NCI-H2029 (cell line): ENCODE measurements around the gene RASL11B.
"Not testable (repeated sequence)": the region's sequence is repeated elsewhere in the genome, so short reads cannot be mapped to it uniquely, and the experiment has no call there.

Experiments used
- DNase-seq: peaks from one replicate; lab custom pipeline; 2025; lab: John Stamatoyannopoulos, UW

The RASL11B gene, protein sequence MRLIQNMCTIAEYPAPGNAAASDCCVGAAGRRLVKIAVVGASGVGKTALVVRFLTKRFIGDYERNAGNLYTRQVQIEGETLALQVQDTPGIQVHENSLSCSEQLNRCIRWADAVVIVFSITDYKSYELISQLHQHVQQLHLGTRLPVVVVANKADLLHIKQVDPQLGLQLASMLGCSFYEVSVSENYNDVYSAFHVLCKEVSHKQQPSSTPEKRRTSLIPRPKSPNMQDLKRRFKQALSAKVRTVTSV

GRCh38 chr4:52861879-52862616 lies at the start of gene RASL11B:
RASL11B (plus strand) TSS chr4:52862317; CDS start chr4:52862508, 191 bp downstream.
- peak; percentile 58 for DNase-seq

DNA sequence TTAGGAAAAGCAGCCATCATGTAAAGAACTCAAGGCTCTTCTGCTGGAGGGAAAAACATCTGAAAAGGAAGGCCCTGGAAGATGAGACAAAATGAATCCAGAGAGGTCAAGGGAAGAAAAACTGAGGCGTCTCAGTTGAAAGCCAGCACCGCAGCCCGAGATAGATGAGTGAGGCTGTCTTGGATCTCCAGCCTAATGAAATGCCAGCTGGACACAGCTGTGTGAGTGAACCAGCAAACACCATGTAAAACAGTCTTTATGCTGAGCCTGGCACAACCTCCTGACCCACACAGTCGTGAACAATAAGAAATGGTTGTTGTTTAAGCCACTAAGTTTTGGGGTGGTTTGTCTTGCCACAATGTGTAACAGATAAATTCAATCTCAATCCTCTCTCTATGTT lies 48.6 kb upstream of the RASL11B start:
- no peak for DNase-seq

DNA sequence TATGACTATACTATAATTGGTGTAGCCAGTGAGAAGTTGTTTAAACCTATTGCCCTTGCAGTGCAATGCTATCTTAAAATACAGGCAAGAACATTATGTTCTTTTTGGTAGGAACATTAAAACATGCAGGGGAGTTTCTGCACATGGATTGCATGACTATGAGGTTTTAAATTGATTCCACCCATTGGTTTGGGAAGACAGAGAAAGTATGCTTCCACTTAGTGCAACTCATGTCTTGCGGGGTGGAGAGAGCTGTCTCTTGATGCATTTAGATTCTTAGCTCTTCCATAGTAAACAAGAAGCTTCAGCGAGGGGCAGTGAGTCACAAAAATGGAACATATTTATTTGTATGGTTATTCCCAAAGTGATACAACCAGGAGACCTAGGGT lies 39.5 kb upstream of the RASL11B start:
- DNase-seq = no peak

DNA sequence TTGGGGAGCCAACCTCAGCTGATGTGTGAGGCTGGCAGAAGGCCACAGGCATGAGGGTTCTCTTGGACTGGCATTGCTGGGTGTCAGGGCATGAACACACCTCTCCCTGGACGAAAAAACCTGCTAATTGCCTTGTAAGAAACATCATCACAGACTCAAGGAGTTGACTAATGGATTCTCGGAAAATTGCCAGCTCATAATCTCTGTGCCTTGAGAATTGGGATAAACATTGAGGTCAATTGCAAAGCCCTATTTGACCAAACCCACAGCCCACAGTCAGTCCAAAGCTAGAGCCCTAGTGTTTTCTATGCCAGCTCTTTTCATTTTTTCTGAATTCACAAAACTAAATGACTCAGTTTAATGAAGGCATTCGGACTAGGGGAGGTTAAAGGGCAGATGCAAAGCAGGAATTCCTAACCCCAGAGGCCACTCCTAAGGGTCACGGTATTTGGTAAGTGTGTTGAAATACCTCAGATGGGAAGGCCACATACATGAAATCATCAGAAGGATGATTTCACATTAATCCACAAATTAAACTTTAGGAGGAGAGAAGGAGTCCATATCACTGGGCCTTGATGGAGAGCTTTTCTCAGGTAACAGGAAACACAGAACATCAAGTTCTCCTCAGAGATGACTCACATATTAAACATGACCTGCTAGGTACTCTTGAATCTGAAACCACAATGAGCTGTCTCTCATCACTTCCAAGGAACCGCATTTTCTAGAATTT lies 39.0 kb upstream of the RASL11B start:
- DNase-seq = peak; percentile 30

DNA sequence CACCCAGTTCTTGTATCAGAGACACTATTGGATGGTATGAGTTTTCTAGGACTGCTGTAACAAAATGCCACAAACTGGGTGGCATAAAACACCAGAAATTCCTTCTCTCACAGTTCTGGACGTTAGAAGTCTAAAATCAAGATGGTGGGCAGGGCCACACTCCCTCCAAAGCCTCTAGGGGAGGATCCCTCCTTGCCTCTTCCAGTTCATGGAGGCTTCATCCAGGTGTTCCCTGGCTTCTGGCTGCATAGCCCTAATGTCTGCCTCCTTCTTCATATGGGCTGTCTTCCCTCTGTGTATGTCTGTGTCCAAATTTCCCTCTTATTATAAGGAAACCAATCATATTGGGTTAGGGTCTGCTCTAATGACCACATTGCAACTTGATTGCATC lies 38.4 kb upstream of the RASL11B start:
- DNase-seq = no peak

GRCh38 chr4:52824270-52824602 lies 37.9 kb upstream of the RASL11B start:
- DNase-seq = no peak

GRCh38 chr4:52824603-52825459 lies 37.3 kb upstream of the RASL11B start:
- DNase-seq = peak; percentile 57

- no peak for DNase-seq
These were observed 36.5 kb upstream of the RASL11B start for GRCh38 chr4:52825460-52826090.

DNA sequence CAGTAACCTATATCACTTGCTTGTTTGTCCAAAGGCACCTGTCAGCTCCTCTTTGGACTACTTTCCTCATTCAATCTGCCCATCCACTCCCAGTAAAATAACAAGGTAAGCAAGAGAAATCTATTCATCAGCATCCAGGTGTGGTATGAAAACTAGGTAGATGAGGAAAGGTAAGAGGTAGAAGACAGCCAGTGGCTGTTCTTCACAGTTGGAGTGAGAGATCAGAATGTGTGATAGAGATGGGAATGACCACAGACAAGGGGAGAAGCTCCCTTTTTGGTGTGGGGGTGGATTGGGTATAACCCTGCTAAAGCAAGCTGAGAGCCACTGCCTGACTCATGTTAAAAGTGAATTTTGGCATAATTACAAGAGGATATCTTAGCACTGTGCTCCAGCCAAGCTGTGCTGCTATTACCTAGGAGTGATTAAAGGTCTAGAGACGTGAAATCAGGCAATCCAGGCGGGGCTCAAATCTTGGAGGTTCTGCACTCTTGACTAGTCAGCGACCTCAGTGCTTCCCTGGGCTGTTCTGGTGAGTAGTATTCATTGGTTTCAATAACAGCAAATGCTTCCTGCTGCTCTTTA lies 28.1 kb upstream of the RASL11B start:
- no peak for DNase-seq

- DNase-seq = not testable (repeated sequence)
These were observed 27.3 kb upstream of the RASL11B start for GRCh38 chr4:52834641-52835456.

GRCh38 chr4:52836120-52836519 lies 26.0 kb upstream of the RASL11B start:
- no peak for DNase-seq

DNA sequence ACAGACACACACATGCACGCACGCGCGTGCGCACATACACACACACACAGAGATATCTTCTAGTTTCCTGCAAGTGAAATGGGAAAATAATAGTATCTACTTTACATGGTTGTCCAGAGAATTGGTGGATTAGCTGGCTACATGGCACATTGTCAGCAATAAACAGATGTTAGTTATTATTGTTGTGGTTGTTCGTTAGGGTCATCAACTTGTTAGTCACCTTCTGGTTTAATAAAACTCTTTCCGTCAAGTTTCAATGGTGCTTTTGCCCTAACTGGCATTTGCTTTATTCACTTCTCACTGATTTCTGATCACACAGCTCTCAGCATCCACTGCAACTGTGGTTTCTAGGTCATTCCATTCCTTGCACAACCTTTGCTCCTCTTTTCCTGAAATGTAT lies 25.4 kb upstream of the RASL11B start:
- DNase-seq = no peak

GRCh38 chr4:52837716-52838558 lies 24.2 kb upstream of the RASL11B start:
- DNase-seq = no peak

DNA sequence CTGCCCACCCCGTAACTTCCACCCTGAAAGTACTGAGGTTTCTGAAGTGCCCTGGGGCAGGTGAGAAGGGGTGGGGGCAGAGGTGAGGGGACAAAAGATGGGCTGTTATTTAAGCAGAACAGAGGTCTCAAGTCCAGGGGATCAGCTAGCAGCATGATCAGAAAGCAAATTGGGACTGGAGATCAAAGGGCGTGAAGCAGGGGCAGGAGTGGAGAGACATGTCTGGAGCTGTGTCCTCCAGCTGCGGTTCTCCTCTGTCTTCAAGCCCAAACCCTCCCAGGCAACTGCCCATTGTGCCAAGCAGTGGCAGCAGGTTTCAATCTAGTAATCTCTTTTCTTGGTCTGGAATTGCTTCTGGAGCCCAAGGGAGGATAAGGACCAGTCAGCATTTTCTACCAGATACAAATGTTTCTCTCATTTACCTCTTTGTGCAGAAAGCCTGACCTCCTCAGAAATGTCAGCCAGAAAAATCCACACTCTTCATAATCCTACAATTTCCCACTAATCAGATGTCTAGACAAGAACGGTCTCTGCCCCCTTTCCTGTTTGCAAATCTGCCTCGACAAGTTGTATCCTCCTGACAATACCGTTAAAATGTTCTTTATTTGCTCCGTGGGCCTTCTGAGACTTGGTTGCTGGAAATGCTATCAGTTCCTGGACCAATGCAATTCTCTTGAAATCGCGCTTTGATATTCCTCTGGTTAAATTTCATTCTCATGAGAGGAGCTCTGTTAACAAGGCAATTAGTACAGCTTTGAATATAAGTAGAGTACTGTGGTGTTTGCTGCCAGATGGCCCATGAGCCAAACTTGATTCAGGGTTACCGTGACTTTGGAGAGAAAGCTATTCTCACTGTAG lies 23.2 kb upstream of the RASL11B start:
- DNase-seq = no peak

DNA sequence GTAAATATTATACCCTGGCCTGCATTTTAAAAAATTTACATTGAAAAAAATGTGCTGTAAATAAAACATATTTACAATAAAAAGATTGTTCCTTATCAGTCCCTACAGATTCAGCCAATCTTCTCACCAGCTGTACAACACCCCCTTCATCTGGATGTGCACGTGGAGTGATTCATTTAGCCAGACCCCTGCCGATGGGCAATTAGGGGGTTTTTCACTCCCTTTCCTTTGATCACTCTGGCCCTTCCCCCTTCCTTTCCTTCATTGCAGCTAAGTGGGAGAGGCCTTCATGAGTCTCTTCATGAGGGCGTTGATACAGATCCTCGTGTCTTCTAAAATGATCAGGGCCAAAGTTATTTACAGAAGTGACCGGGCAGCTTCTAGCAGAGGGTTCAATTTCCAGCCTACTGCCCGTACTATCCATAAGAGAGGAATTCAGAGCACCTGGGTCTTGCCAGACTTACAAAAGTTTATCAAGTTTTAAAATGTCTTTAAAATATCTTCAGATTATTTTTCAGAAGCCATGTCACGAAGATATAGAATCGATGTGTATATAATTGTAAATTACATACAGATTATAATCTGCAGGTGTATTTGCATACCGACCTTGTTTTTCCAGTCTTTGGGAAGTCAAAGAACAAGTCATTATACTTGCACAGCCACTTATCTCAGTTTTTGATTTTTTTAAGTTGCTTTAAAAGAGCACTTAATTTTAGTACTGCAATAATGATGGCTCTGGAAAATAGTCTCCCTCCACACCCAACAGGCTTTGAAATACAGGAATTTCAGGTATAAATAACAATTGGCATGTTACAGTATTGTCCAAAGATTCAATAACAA lies 21.4 kb upstream of the RASL11B start:
- no peak for DNase-seq

- no peak for DNase-seq
These were observed 20.2 kb upstream of the RASL11B start for GRCh38 chr4:52841682-52842456.

DNA sequence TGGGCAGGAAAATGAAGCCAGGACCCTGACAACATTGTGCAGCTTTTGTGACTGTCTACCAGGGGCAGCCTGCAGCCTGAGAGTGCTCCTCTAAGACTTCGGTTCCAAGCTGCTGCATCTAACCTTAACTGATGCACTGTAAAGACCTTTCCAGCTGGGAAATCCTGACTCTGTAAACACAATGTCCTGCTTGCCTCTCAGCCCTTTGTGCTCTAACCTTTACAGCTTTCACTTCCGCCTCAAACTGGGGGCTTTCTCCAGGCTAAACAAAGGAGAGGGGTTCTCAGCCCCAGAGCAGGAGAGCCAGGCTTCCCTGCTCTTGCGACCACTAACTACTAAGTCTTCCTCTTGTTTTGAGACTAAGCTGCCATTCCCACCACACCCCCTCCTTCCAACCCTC lies 19.3 kb upstream of the RASL11B start:
- DNase-seq = no peak
